B cell (primary cell): ENCODE results near the gene KSR1. TPM values are rescaled to one million over a fixed set of nuclear protein-coding genes. Genes with fewer than 3 reads are reported as not detected.

ENCODE experiments used
- ATAC-seq: fragments of 200-7000 bp; cut with Tn5 transposase; one replicate; pipeline ENCODE4 v1.10.0; 2021; ENCODE audit warnings: low read depth, mild to moderate bottlenecking, moderate number of reproducible peaks, moderate library complexity
- CTCF ChIA-PET: fragments of 350-600 bp; sonication (Branson Sonifier 250); formaldehyde crosslinking; loops from one replicate; lab custom pipeline; 2021; ENCODE audit warnings: antibody characterized with exemption, inconsistent platforms; lab: Charles Lee
- POLR2A ChIA-PET: fragments of 350-600 bp; sonication (Branson Sonifier 250); formaldehyde crosslinking; loops from one replicate; lab custom pipeline; 2021; ENCODE audit warnings: antibody characterized with exemption; lab: Charles Lee
- DNase-seq: peaks from one replicate; pipeline ENCODE4 v3.0.0; 2013
- H2AFZ ChIP-seq: 2 replicates; pipeline ENCODE4 v1.6.1; 2012; ENCODE audit warnings: mild to moderate bottlenecking, low read depth, low read length; ENCODE audit not compliant: insufficient read depth, poor library complexity, severe bottlenecking
- H3K27ac ChIP-seq, 2 donors: 1 replicate in 1 of 2; 2 replicates in 1 of 2; pipeline ENCODE4 v1.5.1; 2012 to 2013; ENCODE audit warnings: low read length in 2 of 2, mild to moderate bottlenecking in 2 of 2, moderate library complexity in 1 of 2
- H3K27me3 ChIP-seq, 4 experiments: fragments of 200-600 bp in 1 of 4; sonication (generic) in 1 of 4; replicated peaks in 1 of 4; 1 replicate in 2 of 4; 2 replicates in 2 of 4; pipeline versions ENCODE4 v1.6.1 to v1.7.0; 2013 to 2016; ENCODE audit warnings: low read length in 3 of 4, mild to moderate bottlenecking in 2 of 4, mixed read lengths in 1 of 4, moderate library complexity in 1 of 4; ENCODE audit not compliant: insufficient read depth in 4 of 4, control insufficient read depth in 3 of 4; ENCODE audit errors: control extremely low read depth in 1 of 4
- H3K36me3 ChIP-seq, 2 experiments: replicated peaks in 1 of 2; 1 replicate in 1 of 2; 2 replicates in 1 of 2; pipeline versions ENCODE4 v1.6.1 to v1.7.1; 2013; ENCODE audit warnings: low read length in 1 of 2; ENCODE audit not compliant: insufficient read depth in 2 of 2, control insufficient read depth in 1 of 2; ENCODE audit errors: control extremely low read depth in 1 of 2, extremely low read depth in 1 of 2
- H3K4me1 ChIP-seq, 2 donors: fragments of 200-600 bp in 1 of 2; sonication (generic) in 1 of 2; 1 replicate in 1 of 2; 2 replicates in 1 of 2; pipeline versions ENCODE4 v1.5.1 to v1.6.1; 2013 to 2017; ENCODE audit warnings: low read length in 2 of 2; ENCODE audit not compliant: control insufficient read depth in 2 of 2, insufficient read depth in 2 of 2
- H3K4me2 ChIP-seq: replicated peaks from 2 replicates; pipeline ENCODE3; 2012; ENCODE audit warnings: mild to moderate bottlenecking, low read depth, low read length; ENCODE audit not compliant: poor library complexity, severe bottlenecking
- H3K4me3 ChIP-seq, 5 experiments: fragments of 200-600 bp in 1 of 5; sonication (generic) in 1 of 5; 1 replicate in 3 of 5; 2 replicates in 2 of 5; pipeline versions ENCODE4 v1.5.1 to v1.7.0; 2011 to 2016; ENCODE audit warnings: low read length in 4 of 5, mild to moderate bottlenecking in 4 of 5, low read depth in 2 of 5, control low read depth in 1 of 5, moderate library complexity in 1 of 5; ENCODE audit not compliant: insufficient read depth in 1 of 5; ENCODE audit errors: control extremely low read depth in 1 of 5, extremely low read depth in 1 of 5
- H3K79me2 ChIP-seq: fragments of 200-600 bp; sonication (generic); one replicate; pipeline ENCODE4 v1.6.0; 2016; ENCODE audit warnings: low read length; ENCODE audit not compliant: control insufficient read depth, insufficient read depth
- H3K9ac ChIP-seq: fragments of 200-600 bp; sonication (generic); 2 replicates; pipeline ENCODE4 v1.6.1; 2017; ENCODE audit warnings: mild to moderate bottlenecking, low read length, moderate library complexity
- H3K9me3 ChIP-seq, 3 donors: one replicate each; pipeline versions ENCODE4 v1.6.1 to v1.7.1; 2013; ENCODE audit warnings: low read length in 2 of 3; ENCODE audit not compliant: control insufficient read depth in 2 of 3, insufficient read depth in 1 of 3; ENCODE audit errors: control extremely low read depth in 1 of 3
- H4K20me1 ChIP-seq: 2 replicates; pipeline ENCODE4 v1.6.0; 2012; ENCODE audit warnings: mild to moderate bottlenecking, low read length; ENCODE audit not compliant: insufficient read depth, control insufficient read depth, poor library complexity, severe bottlenecking
- H3K27ac Mint-ChIP-seq: one replicate; pipeline ENCODE4 v1.8.0; 2021; ENCODE audit warnings: mixed read lengths
- H3K27me3 Mint-ChIP-seq: one replicate; pipeline ENCODE4 v1.8.0; 2021; ENCODE audit warnings: mixed read lengths
- H3K4me1 Mint-ChIP-seq: one replicate; pipeline ENCODE4 v1.8.0; 2021; ENCODE audit warnings: mixed read lengths
- H3K4me3 Mint-ChIP-seq: one replicate; pipeline ENCODE4 v1.8.0; 2021; ENCODE audit warnings: mixed read lengths
- H3K9me3 Mint-ChIP-seq: one replicate; pipeline ENCODE4 v1.8.0; 2022; ENCODE audit warnings: mixed read lengths; ENCODE audit not compliant: insufficient read depth
- CTCF ChIP-seq: fragments of 200-600 bp; IDR thresholded peaks from one replicate; pipeline ENCODE4 v1.8.0; 2022; ENCODE audit warnings: antibody characterized with exemption, mild to moderate bottlenecking
- EZH2 ChIP-seq: IDR thresholded peaks from 2 replicates; pipeline ENCODE4 v1.6.1; 2012; ENCODE audit warnings: borderline replicate concordance, low read depth, mild to moderate bottlenecking, moderate library complexity, low read length; ENCODE audit not compliant: insufficient read depth, poor library complexity, severe bottlenecking
- WGBS: methylation state at CpG from one replicate; pipeline ENCODE4 v1.1.5; 2013; ENCODE audit warnings: missing lambda C conversion rate; ENCODE audit not compliant: insufficient coverage; 5-methylcytosine and 5-hydroxymethylcytosine counted together
- intact Hi-C: fragments of 100-400 bp; cut with micrococcal nuclease; formaldehyde crosslinking; loops from one replicate; pipeline ENCODE4 v1.10.0; 2022
- polyA plus RNA-seq: library from polyadenylated mRNA; depleted of rRNA; stranded (reverse); fragments of >200 nt; gene quantifications from 2 replicates; pipeline ENCODE4 v1.2.3, GENCODE V29; 2012
- total RNA-seq, 2 donors: library from RNA; stranded (reverse); fragments of 120-200 nt in 1 of 2; gene quantifications; 1 replicate in 1 of 2; 2 replicates in 1 of 2; pipeline versions ENCODE4 v1.2.3 to v1.2.4, GENCODE V29; 2013 to 2022

The KSR1 gene
- total and polyA plus RNA-seq, 2 donors (not counting 1 experiment from before 2014, with no cell fraction given) = 27.5 to 85.6 TPM

GRCh38 chr17:27417596-27418365 lies 38.5 kb upstream of the KSR1 start:
- Histone ChIP-seq H3K9ac (no peak overlapping the region), H3K4me3 (no peak overlapping the region), H3K27ac (no peak overlapping the region), H3K79me2 (no peaks in the 10 kb centered on the region), H3K9me3 (no peaks in the 10 kb centered on the region), H3K4me1 (peaks cover 13 to 15% of the 10 kb centered on the region in 2 donors), H3K36me3 (no peaks in the 10 kb centered on the region), H4K20me1 (no peaks in the 10 kb centered on the region), H3K27me3 (no peaks in the 10 kb centered on the region), H3K4me2 (no peak overlapping the region), H2AFZ (no peak overlapping the region)
- no peak for DNase-seq
- no peak for ATAC-seq
- Mint-ChIP-seq H3K27me3 (no peaks in the 10 kb centered on the region), H3K4me1 (peaks cover 4% of the 10 kb centered on the region), H3K27ac (no peak overlapping the region), H3K4me3 (no peak overlapping the region), H3K9me3 (no peaks in the 10 kb centered on the region)
- POLR2A ChIA-PET = no interaction called here
- TF ChIP-seq CTCF (no peak), EZH2 (no peak)
- WGBS = 98% methylated on average over 8 of the region's 13 CpGs
- CTCF ChIA-PET = interaction anchor here (0.7 kb wide), 1 partner anchor 10 kb away, joined by 6 read pairs; no protein-coding TSS in a partner anchor
- intact Hi-C loops = no loop called here

GRCh38 chr17:27418366-27418615 lies 38.0 kb upstream of the KSR1 start:
- Histone ChIP-seq H3K4me3 (no peak overlapping the region), H4K20me1 (no peaks in the 10 kb centered on the region), H3K79me2 (no peaks in the 10 kb centered on the region), H2AFZ (no peak overlapping the region), H3K27me3 (no peaks in the 10 kb centered on the region), H3K4me1 (peaks cover 11% of the 10 kb centered on the region in 2 donors), H3K27ac (no peak overlapping the region), H3K36me3 (no peaks in the 10 kb centered on the region), H3K9me3 (no peaks in the 10 kb centered on the region), H3K9ac (no peak overlapping the region), H3K4me2 (no peak overlapping the region)
- DNase-seq = no peak
- peaks cover 4% of the 10 kb centered on the region for H3K4me1 Mint-ChIP-seq
- WGBS = 90% methylated on average over 3 of the region's 3 CpGs
- intact Hi-C loops = no loop called here
- ChIA-PET POLR2A (no interaction called here), CTCF (no interaction called here)
- no peak for ATAC-seq
- TF ChIP-seq CTCF = no peak
- TF ChIP-seq EZH2 = no peak
- no peak overlapping the region for H3K27ac Mint-ChIP-seq
- H3K9me3 Mint-ChIP-seq = no peaks in the 10 kb centered on the region
- no peaks in the 10 kb centered on the region for H3K27me3 Mint-ChIP-seq
- H3K4me3 Mint-ChIP-seq = no peak overlapping the region
